Upper lobe of left lung (tissue), 4 donors: ENCODE results near the gene PUSL1.

ENCODE experiments used
- CTCF ChIP-seq, 6 experiments: fragments of 450-650 bp in 4 of 6; fragments of 200-600 bp in 2 of 6; sonication (generic) in 2 of 6; IDR thresholded peaks; one replicate each; pipeline ENCODE4 v1.5.1; 2016 to 2019; ENCODE audit warnings: antibody characterized with exemption in 6 of 6
- EP300 ChIP-seq, 4 donors: sonication (generic); formaldehyde crosslinking; IDR thresholded peaks; one replicate each; pipeline ENCODE4 v1.5.1; 2017; ENCODE audit warnings: antibody characterized with exemption in 4 of 4, control low read depth in 2 of 4
- POLR2A ChIP-seq, 4 donors: fragments of 450-650 bp; IDR thresholded peaks; one replicate each; pipeline ENCODE4 v1.5.1; 2016 to 2017; ENCODE audit warnings: antibody characterized with exemption in 4 of 4, mild to moderate bottlenecking in 2 of 4
- POLR2AphosphoS5 ChIP-seq, 2 donors: sonication (generic); formaldehyde crosslinking; IDR thresholded peaks; one replicate each; pipeline ENCODE4 v1.5.1; 2017; ENCODE audit warnings: antibody characterized with exemption in 2 of 2

GRCh38 chr1:1325288-1326074 is 17.1 kb downstream of the PUSL1 start:
- TF ChIP-seq POLR2A (IDR thresholded peaks at IDR 0.05) (no peak), CTCF (IDR thresholded peaks at IDR 0.05) (peak in 1 of 6 experiments; percentile 4), POLR2AphosphoS5 (IDR thresholded peaks at IDR 0.05) (no peak), EP300 (IDR thresholded peaks at IDR 0.05) (no peak)
